GM18858 (cell line): Measurements from ENCODE around the gene SEC16A.

Source experiments
- ATAC-seq: cut with Tn5 transposase; IDR thresholded peaks from one replicate; pipeline ENCODE4 v1.9.1; 2021; ENCODE audit not compliant: unreplicated experiment

The SEC16A gene

GRCh38 chr9:136403538-136403914, 79.3 kb downstream of the SEC16A start:
- no peak for ATAC-seq

- no peak for ATAC-seq
These were observed 80.8 kb downstream of the SEC16A start for GRCh38 chr9:136402067-136402466.

- ATAC-seq, result no peak
These were observed 81.5 kb downstream of the SEC16A start for GRCh38 chr9:136401173-136401922.

GRCh38 chr9:136400038-136400834, 82.6 kb downstream of the SEC16A start, which contains the start of gene SNAPC4:
Gene SNAPC4, minus strand, starts transcription at chr9:136400170. Its CDS starts 1,742 bp downstream, at chr9:136398428.
- ATAC-seq, result peak; percentile 54

GRCh38 chr9:136399176-136400037, 83.4 kb downstream of the SEC16A start:
- peak; percentile 5 for ATAC-seq

GRCh38 chr9:136398286-136398685, 84.6 kb downstream of the SEC16A start:
- ATAC-seq, result no peak

- no peak for ATAC-seq
These were observed 85.2 kb downstream of the SEC16A start for GRCh38 chr9:136397643-136398042.

- no peak for ATAC-seq
These were observed 86.7 kb downstream of the SEC16A start for GRCh38 chr9:136396219-136396515.

GRCh38 chr9:136395345-136396218, 87.3 kb downstream of the SEC16A start:
- no peak for ATAC-seq

GRCh38 chr9:136395020-136395340, 87.9 kb downstream of the SEC16A start:
- no peak for ATAC-seq

GRCh38 chr9:136394312-136395019, 88.4 kb downstream of the SEC16A start:
- no peak for ATAC-seq

- ATAC-seq, result no peak
These were observed 89.3 kb downstream of the SEC16A start for GRCh38 chr9:136393531-136393930.

GRCh38 chr9:136392538-136393449, 90.0 kb downstream of the SEC16A start:
- no peak for ATAC-seq

- no peak for ATAC-seq
These were observed 90.9 kb downstream of the SEC16A start for GRCh38 chr9:136391737-136392537.
